Loucy (cell line): Measurements from ENCODE around the gene ADCY4.

Experiments used
- EZH2phosphoT487 ChIP-seq: fragments of 200-600 bp; IDR thresholded peaks from 2 replicates; pipeline ENCODE4 v1.6.1; 2018; ENCODE audit warnings: antibody characterized with exemption, mild to moderate bottlenecking, moderate library complexity, borderline replicate concordance
- TF ChIP-seq, protein P1 (sequence below): fragments of 200-600 bp; sonication (generic); conservative IDR thresholded peaks from 2 replicates; pipeline ENCODE4 v1.5.1; 2014; ENCODE audit warnings: mild to moderate bottlenecking, antibody characterized with exemption, low read length

DNA sequence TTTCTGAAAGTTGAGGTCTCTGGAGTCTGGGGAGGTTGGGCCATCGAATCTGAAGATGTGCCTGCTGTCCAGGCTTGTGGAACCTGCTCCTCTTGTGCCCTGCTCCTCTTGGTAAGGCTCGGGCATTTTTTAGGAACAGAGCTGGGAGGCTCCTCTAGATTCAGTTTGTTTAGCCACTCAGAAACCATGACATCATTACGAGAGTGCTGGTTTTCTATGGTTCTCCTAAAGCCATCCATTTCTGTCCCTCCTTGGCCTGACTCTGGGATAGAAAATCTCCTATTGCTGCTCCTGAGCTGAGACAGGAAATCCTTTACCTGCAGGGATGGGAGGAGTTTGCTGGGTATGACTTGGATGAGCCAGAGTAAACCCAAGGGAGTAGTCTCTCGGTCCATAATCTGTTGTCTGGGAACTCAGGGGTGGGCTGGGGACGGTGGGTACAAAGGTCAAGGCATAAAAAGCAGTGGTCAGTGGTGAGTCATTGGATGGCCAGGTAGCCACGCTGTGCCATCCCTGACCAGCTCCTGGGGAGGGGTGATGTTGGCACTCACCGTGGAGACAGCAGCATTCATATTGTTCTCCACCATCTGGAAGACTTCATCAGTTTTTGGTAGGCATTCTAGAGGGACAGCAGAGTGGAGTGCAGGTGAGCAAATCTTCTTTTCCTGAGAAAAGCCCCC is 2.4 kb upstream of the ADCY4 start:
- TF ChIP-seq, protein P1, sequence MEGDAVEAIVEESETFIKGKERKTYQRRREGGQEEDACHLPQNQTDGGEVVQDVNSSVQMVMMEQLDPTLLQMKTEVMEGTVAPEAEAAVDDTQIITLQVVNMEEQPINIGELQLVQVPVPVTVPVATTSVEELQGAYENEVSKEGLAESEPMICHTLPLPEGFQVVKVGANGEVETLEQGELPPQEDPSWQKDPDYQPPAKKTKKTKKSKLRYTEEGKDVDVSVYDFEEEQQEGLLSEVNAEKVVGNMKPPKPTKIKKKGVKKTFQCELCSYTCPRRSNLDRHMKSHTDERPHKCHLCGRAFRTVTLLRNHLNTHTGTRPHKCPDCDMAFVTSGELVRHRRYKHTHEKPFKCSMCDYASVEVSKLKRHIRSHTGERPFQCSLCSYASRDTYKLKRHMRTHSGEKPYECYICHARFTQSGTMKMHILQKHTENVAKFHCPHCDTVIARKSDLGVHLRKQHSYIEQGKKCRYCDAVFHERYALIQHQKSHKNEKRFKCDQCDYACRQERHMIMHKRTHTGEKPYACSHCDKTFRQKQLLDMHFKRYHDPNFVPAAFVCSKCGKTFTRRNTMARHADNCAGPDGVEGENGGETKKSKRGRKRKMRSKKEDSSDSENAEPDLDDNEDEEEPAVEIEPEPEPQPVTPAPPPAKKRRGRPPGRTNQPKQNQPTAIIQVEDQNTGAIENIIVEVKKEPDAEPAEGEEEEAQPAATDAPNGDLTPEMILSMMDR = no peak
- TF ChIP-seq EZH2phosphoT487 = no peak
